Renal cortex interstitium (tissue), 3 donors: Measurements from ENCODE around the gene ARHGEF38. TPM values are rescaled to one million over a fixed set of nuclear protein-coding genes. Genes with fewer than 3 reads are reported as not detected.

Experiments
- polyA plus RNA-seq, 3 donors: library from polyadenylated mRNA; unstranded; fragments of 120-200 nt; gene quantifications; one replicate each; pipeline ENCODE4 v1.2.1, GENCODE V29; 2013; ENCODE audit not compliant: insufficient read length in 3 of 3

The ARHGEF38 gene
- polyA plus RNA-seq, 3 donors: 4.0 to 8.7 (median 5.3) TPM

Other genes starting within 250 kb of the ARHGEF38 start
- gene PPA2, start 78.6 kb upstream of the ARHGEF38 start, polyA plus RNA-seq: 100 to 1,000 TPM in 1 of 3 donors, 10 to 100 TPM in 2; 87.6 to 110 (median 96.4) TPM
- 10 to 100 TPM; 30.0 to 38.8 (median 33.0) TPM for gene INTS12, start 156.1 kb downstream of the ARHGEF38 start, polyA plus RNA-seq
- 10 to 100 TPM; 15.4 to 19.1 (median 18.3) TPM for gene GSTCD, start 156.2 kb downstream of the ARHGEF38 start, polyA plus RNA-seq